Measurements from ENCODE around the gene ZNF493. TPM values are rescaled to one million over a fixed set of nuclear protein-coding genes. Genes with fewer than 3 reads are reported as not detected.

The ZNF493 gene
- total RNA-seq, 2 experiments from 2014 or later = 10.3 to 10.9 TPM

- peaks cover 4% of the 10 kb centered on the region for H3K4me1 Mint-ChIP-seq (ENCODE audit: low read depth)
- H3K27ac Mint-ChIP-seq = no peak overlapping the region
- H3K36me3 Mint-ChIP-seq (ENCODE audit: low read depth) = peaks cover 1% of the 10 kb centered on the region
- no peak for DNase-seq
- intact Hi-C loops (cut with micrococcal nuclease) = loop anchor here (5.0 kb wide), 1 partner anchor 330 kb away; the partner anchor contains the start of gene ZNF431
- no peaks in the 10 kb centered on the region for H3K27me3 Mint-ChIP-seq (ENCODE audit: low read depth)
- H3K4me3 Mint-ChIP-seq = no peak overlapping the region
- no peaks in the 10 kb centered on the region for H3K9me3 Mint-ChIP-seq
- CTCF ChIA-PET = interaction anchor here (0.9 kb wide), 1 partner anchor 12 kb away, joined by 4 read pairs; no protein-coding TSS in a partner anchor
These were observed 75.6 kb downstream of the ZNF493 start for GRCh38 chr19:21472507-21472906.

GRCh38 chr19:21474671-21475181, 77.8 kb downstream of the ZNF493 start:
- peaks cover 4% of the 10 kb centered on the region for H3K4me1 Mint-ChIP-seq (ENCODE audit: low read depth)
- no peaks in the 10 kb centered on the region for H3K9me3 Mint-ChIP-seq
- H3K4me3 Mint-ChIP-seq = peak overlapping the region; percentile 83
- intact Hi-C loops (cut with micrococcal nuclease) = loop anchor here (1.0 to 5.0 kb wide), 7 partner anchors 11 to 332 kb away; partner anchors contain the start of genes ZNF429, ZNF431, ZNF493 and ZNF708
- H3K36me3 Mint-ChIP-seq (ENCODE audit: low read depth) = peaks cover 1% of the 10 kb centered on the region
- no peak overlapping the region for H3K27ac Mint-ChIP-seq
- CTCF ChIA-PET = interaction anchor here (1.2 kb wide), 1 partner anchor 9 kb away, joined by 6 read pairs; no protein-coding TSS in a partner anchor
- DNase-seq = peak; percentile 93
- H3K27me3 Mint-ChIP-seq (ENCODE audit: low read depth) = no peaks in the 10 kb centered on the region

Other genes with a start within 250 kb of the ZNF493 start
- 10 to 100 TPM in 1 of 2 experiments, 1 to 10 TPM in 1; 7.8 to 10.9 TPM for gene ZNF708, start 67.7 kb upstream of the ZNF493 start, total RNA-seq
- 10 to 100 TPM; 16.6 to 17.1 TPM for gene ZNF738, start 38.1 kb upstream of the ZNF493 start, total RNA-seq
- gene ZNF429, start 108.5 kb downstream of the ZNF493 start, total RNA-seq = 10 to 100 TPM; 10.2 TPM

All from activated naive CD4-positive, alpha-beta T cell treated with anti-CD3 and anti-CD28 coated beads for 36 hours (primary cell).